GM19397 (cell line): ENCODE measurements around the gene CIITA.
"Not testable (repeated sequence)": the region's sequence is repeated elsewhere in the genome, so short reads cannot be mapped to it uniquely, and the experiment has no call there.

ENCODE experiments used
- ATAC-seq: cut with Tn5 transposase; IDR thresholded peaks from one replicate; pipeline ENCODE4 v1.9.1; 2021; ENCODE audit warnings: mild to moderate bottlenecking, moderate library complexity; ENCODE audit not compliant: unreplicated experiment

Gene CIITA

GRCh38 chr16:10919003-10919351 lies 42.0 kb downstream of the CIITA start:
- ATAC-seq: no peak

DNA sequence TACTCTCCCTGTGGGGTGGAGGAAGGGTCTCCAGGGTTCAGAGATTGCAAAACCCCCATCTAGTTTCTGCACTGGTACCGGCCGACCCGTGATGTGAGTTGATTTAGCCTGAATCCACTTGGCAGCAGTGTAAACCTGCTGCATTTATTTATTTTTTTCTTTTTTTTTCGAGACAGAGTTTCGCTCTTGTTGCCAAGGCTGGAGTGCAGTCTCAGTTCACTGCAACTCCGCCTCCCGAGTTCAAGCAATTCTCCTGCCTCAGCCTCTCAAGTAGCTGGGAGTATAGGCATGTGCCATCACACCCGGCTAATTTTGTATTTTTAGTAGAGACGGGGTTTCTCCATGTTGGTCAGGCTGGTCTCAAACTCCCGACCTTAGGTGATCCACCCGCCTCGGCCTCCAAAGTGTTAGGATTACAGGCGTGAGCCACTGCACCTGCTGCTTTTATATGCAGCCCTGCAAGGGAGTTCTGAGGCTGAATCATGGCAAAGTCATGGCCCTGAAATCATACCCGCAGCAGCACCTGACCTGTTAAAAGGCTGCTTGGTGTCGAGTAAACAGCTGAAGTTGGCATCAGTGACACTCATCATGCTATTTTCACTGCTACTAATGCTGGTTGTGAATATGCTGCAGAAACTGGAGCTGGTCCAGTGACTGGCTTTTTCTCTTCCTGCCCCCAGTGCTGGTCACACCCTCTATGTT lies 43.9 kb downstream of the CIITA start:
- ATAC-seq: no peak

GRCh38 chr16:10921536-10922327 lies 44.7 kb downstream of the CIITA start:
- no peak for ATAC-seq

GRCh38 chr16:10922328-10923145 lies 45.5 kb downstream of the CIITA start:
- no peak for ATAC-seq

- ATAC-seq: no peak
These were observed 46.2 kb downstream of the CIITA start for GRCh38 chr16:10923146-10923649.

DNA sequence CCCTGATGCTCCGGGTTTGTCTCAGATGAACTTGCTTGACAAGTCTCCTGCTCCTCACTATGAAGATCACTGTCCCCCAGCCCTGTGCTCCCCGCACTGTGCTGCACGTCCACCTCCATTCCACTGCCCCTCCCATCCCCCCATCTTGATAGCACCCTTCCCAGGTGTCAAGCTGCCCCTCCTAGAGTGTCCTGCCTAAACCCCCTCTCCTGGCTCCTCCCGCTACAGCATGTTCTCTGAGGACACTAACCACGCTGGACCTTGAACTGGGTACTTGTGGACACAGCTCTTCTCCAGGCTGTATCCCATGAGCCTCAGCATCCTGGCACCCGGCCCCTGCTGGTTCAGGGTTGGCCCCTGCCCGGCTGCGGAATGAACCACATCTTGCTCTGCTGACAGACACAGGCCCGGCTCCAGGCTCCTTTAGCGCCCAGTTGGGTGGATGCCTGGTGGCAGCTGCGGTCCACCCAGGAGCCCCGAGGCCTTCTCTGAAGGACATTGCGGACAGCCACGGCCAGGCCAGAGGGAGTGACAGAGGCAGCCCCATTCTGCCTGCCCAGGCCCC lies 46.7 kb downstream of the CIITA start:
- no peak for ATAC-seq

GRCh38 chr16:10925285-10925684 lies 48.3 kb downstream of the CIITA start:
- not testable (repeated sequence) for ATAC-seq

- ATAC-seq: no peak
These were observed 49.1 kb downstream of the CIITA start for GRCh38 chr16:10926094-10926493.

GRCh38 chr16:10926867-10927266 lies 49.9 kb downstream of the CIITA start:
- ATAC-seq: no peak

DNA sequence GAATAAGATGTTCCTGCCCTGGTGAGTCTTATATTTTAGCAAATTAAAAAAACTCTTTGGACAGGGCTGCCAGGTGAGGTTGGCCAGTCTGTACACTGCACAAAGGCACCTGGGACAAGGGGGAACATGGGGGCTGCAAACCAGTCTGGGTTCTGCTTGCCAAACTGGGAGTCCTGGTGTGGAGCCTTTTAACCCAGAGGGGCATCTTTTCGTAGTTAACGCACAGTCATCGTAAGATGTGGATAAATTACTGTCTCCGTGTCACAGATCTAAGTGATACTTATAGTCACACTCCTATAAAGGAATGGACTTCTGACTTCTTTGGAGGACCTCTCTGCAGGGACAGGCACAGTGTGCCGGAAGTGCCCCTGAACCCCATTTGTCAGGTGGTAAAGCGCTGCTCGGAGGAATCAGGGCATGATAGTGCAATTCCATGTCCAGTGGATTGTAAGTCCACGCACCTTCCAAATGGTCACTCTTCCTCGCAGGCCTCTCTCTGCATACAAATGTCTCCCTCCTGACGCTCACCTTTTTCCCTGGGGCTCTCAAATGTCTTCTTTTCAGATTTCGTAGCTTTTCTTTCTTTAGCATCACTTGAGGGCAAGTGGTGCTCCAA lies 50.6 kb downstream of the CIITA start:
- no peak for ATAC-seq

DNA sequence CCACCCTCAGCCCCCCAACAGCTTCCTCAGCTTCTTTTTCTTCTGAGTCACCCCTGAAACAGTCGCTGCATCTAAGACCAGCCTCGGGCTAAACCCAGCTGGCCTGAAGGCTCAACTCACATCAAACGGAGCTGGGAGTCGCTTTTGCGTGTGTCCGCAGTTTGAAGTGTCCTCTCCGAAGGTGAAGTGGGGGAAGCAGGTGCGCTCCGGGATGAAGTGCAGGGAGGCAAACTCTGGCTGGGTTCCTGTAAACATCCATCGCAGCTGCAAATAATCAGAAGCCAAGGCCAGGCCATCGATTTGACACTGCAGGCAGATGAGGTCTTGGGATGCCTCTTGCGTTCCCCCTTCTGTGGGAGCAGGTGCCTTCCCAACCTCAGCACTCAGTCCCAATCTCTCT lies 52.1 kb downstream of the CIITA start:
- not testable (repeated sequence) for ATAC-seq

- no peak for ATAC-seq
These were observed 53.1 kb downstream of the CIITA start for GRCh38 chr16:10929853-10930754.

DNA sequence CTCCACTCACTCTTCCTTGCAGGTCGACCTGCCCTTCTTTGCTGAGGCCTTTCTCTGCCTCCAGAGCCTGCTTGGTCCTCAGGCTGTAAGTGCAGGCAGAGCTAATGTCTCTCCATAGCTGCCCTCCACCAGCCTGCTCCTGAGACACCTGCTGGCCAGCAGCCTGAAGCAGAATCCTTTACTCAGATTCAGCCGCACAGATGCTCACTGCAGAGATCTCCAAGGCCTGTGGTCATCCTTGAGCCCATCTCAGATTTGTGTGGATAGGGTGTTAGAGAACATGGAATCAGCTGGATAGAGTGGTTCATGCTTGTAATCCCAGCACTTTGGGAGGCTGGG lies 53.7 kb downstream of the CIITA start:
- ATAC-seq: no peak

GRCh38 chr16:10931134-10931533 lies 54.1 kb downstream of the CIITA start:
- ATAC-seq: no peak

DNA sequence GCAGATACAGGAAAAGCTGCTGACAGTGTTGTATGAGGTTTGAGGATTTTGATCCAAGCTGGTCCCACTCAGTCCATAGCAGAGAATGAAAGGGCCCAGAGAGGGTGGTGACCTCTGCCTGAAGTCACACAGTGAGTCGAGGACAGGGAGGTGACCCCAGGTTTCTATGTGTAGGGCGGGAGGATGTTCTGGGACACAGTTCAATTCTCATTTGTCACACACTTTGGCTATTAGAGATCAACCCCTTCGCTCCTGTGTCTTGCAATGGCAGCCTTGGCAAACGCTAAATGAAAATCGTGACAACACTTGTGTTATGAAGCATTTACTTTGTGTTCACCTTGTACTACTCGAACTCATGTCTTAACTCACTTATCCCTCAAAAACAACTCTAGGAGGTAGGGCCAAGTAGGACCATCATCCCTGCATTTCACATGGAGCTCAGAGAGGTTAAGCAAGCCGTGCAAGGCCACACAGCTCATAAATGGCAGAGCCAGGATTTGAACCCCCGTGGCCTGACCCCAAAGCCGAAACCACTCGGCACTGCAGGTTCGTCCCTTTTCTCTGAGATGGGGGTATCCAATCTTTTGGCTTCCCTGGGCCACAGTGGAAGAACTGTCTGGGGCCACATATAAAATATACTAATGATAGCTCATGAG lies 55.1 kb downstream of the CIITA start:
- ATAC-seq: no peak

DNA sequence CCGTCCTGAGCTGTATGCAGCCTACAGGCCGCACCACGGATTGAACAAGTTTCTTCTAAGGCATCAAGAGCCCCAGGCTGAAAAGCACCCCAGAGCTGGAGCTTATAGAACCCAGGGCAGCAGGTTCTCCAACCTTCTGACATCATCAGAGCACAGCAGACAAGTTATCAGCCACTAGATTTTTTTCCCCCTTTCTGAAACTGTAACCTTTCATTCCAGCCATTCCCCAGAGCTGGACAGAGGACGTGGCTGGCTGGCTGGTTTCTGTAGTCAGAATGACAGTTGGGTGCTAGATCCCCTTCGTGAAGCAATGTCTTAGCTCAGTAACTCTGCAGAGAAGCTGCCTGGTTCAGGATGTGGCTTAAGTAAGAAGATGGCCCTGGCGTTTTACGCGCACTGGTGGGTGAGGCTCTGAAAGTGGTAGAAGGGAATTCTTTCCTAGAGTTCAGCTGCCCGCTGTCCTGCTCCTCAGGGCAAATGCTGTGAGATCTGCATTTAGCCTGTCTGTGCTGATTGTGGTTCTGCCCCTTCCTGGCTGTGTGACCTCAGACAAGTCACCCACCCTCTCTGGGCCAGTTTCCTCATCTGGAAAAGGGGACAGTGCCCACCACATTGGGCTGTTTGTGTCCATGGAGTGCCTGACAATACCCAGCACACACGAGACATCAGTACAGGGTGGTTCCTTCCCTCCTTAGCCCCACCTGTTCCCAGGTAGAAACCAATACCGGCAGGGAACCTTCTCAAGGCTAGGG lies 56.1 kb downstream of the CIITA start:
- no peak for ATAC-seq

DNA sequence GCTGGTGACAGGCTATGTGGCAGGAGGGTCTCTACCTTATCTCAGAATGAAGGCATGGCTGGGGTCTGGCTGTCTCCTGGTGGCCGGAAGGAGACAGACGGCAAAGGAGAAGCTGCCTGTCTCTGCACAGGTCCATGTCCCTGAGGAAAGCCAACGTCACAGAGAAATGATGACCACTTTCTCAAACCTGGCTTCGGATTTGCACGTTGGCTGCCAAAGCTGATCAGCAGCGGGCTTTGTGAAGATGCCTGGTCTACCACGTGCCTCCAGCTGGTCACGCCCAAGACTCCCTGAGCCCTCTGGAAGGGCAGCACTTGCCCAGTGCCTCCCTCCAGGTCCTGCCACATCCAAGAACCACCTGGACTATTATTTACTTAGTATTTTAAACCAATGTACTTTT lies 56.9 kb downstream of the CIITA start:
- ATAC-seq: no peak

DNA sequence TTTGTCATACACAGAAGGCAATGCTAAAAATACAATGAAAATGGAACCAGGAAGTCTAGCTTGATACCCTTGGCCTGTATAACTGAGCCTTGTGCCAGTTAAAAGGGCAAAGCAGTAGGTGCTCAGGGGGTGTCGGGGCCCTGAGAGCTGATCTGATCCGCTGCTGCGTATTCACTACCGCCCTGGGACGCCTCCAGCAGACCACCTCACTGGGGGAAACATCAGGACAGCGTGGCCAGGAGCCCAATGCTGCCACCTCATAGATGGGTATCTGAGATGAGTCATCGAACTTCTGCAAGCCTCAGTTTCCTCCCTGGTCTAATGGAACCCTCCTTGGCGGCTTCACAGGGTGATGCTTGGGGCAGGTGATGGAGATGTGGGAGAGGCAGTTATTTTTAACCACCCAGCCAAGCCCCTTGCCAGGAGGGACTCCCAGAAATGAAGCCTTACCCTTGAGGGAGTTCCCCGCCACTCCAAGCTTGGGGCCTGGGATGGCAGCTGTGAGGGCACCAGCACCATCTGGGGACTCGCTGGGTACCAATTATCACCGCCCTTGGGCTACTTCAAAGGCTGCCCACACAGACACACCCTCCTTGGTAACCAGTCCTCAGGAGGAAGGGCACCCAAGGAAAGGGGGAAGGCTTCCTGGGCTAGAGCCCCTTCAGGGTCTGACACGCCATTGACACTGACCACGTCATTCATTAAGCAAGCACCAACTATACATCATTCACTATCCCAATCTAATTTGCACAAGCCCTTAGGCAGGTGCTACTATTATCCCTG lies 57.5 kb downstream of the CIITA start:
- no peak for ATAC-seq
